ENCODE measurements around the gene PPY.
"Not testable (repeated sequence)": the region's sequence is repeated elsewhere in the genome, so short reads cannot be mapped to it uniquely, and the experiment has no call there.

Gene PPY

DNA sequence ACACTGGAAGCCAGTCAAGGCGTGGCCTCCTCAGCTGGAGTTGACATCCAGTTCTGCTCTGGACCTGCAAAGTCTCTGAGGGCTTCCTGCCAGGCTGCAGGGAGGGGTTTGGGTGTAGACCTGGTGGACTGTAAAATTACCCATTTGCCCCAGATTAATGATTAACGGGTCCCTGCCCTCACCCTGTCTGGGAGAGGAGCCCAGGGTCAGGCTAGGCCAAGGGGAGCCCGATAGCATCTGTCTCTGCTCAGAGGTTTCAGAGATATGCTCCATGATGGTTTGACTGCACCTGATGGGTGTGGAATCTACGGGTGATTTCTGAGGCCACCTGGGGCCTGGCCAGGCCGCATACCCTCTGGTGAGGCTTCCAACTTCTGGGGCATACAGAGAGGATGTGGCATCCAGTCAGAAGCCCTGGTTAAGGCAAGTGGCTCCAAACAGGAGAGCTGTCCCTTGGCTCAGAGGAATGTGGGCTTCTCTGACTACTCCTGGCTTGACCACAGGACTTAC, 11.2 kb downstream of the PPY start:
- no peak for DNase-seq (ENCODE audit: low spot score)

DNA sequence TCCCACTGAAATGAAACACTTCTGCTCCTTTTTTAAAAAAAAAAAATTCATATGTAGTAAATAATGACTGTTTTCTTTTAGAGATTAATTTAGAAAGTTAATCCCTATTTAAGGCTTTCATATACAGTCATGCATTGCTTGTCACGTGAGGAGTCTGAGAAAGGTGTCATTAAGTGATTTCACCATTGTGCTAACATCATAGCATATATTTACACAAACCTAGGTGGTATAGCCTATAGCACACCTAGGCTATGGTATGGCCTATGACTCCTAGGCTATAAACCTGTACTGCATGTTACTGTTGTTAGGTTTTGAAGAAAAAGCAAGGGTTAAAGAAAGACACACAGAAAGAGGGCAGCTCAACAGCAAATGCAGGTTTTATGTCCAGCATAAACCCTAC, 13.7 kb downstream of the PPY start:
- no peak for DNase-seq (ENCODE audit: low spot score)

DNA sequence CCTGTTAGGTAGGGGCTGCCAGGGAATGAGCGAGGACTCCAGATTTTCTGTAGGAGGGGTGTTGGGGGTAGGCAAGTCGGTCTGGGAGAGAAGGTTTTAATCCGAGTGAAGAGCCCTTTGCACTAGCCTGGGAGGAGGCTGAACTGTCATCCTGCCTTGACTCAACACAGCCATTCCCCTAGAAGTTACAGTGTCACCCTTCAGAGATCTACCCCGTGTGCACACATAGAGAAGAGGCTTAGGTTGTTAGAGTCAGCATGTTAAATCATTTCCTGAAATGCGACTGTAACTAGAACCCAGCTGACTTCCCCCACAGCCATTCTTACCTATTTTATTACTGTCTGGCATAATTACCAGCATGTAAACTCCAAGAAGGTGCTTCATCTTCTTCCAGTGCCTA, 14.3 kb downstream of the PPY start:
- DNase-seq (ENCODE audit: low spot score), result not testable (repeated sequence)

DNA sequence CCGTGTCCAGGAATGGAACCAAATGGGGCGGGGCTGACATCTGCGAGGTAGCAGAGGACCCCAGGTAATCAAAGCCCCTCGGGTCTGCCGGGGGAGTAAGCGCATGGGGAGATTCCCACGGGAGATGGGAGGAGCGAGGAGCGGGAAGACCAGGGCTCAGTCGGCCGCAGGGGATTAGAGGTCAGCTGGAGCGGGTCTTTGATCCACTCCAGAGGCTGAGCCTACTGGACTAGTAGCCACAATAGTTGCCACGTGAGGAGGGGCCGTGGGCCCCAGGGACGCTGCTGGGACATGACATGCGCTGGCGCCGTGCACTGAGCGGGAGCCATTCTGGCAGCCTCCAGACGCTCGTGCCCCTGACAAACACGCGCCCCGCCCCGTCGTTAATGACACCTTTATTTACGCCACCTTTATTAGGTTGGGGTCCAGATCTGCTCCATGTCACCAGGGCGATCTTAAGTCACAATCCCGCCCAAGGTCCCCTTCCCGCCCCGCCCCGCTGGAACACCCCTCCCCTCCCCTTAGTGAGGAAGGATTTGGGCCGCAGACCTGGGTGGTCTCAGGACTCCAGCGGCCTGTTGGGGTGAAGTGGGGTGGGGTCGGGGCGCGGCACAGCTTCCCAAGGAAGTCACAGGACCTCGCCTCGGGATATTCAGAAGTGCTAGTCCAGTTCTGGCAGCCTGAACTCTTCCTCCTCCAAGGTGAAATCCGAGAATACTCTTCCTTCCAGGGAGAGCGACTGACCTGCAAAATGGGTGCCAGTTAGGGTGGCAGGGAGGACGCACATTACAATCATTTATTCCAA, 15.0 kb downstream of the PPY start:
- DNase-seq (ENCODE audit: low spot score), result no peak

DNA sequence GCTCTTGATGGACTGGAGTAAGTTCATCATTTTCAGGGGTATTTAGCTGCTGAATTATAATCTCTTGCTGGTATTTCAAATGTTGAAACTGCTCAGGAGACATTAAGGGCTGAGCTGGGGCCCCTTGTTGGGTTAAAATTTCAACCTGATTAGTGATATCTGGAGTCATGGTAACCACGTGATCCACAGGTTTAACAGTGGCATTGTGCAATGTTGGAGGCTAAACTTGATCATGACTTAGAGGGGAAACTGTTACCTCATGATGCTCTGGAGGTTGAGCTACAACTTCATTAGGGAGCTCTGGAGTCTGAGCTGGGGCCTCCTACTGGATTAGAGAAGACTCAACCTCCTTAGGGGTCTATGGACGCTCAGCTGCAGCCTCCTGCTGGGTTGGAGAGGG, 17.7 kb downstream of the PPY start:
- DNase-seq (ENCODE audit: low spot score), result no peak

DNA sequence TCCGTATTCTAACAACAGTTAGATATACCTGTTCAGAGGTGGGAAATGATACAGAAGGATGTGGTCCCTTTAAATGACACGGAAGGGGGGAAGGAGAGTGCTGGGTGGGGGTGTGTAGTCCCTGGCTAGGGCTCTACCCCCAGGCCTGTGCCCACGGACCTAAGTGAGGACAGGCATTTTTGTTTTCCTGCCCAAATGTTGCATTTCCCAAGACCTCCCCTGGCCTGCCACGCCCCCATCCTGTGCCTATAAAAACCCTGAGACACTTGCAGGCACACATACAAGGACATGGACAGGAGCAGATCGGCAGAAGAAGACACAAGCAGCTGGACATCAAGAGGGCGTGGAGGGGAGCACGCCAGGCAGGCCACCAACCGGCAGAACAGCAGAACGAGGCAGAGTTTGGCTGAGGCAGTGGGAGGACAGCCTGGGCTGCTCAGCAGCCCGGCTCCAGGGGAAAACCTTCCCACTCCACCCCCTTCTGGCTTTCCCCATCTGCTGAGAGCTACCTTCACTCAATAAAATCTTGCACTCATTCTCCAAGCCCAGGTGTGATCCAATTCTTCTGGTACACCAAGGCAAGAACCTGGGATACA, 21.7 kb downstream of the PPY start:
- DNase-seq (ENCODE audit: low spot score), result no peak

DNA sequence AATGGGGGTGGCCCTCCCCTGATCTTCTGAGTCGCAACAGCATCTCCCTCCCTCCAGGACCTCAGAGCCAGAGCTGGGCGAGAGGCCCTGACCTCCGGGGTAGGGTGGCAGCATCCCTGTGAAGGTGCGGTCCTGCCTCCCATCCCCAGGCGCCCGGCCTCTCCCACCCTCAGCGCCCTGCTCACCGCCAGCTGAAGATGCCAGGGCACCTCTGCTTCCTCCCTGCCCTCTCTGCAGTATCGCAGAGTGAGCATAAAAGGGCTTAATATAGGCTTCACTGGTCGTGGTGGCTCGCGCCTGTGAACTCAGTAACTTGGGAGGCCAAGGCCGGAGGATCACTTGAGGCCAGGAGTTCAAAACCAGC, 24.3 kb downstream of the PPY start:
- no peak for DNase-seq (ENCODE audit: low spot score)

DNA sequence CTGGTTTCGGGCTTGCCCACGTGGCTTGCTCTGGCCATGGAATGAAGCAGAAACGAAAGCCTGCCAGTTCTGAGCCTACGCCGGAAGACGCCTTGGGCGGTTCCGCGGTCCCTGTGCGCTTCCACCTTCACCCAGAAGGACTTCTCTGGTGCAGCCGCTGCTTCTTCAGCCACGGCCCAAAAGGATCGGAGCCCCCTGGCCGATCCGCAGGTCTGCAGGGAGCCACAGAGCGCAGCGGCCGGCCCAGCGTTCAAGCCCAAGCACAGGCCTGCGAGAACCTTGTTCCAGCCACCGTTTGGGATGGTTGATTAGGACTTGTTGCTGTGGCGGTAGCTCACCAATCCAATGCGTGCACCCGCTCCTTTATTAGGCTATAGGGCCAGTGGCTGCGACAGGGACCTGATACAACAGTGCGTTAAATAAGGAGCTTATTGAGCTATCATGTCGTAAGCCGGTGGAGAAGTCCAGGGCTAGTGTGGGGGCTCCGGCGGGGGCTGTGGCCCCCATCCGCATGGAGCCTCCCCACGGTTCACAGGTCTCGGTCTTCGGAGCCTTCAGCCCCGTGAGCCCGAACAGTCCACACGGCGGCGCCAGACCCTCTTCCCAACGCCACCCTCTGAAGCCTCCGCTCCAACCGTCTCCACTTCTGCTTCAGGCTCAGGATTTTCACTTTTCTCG, 24.8 kb downstream of the PPY start:
- no peak for DNase-seq (ENCODE audit: low spot score)

DNA sequence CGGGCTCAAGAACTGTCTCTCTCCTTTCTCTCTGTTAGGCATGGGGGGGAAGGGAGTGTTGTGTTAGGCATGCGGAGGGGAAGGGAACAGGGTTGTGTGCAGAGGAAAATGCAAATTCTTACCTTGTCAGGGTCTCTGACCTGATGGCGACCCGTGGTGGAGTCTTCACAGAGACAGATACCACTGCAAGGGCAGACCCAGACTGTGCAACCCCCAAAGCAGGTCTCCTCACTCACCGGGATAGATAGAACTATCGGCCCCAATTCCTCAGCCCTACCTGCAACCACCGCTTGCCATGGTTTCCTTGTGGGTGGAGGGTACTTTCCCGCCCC, 25.3 kb downstream of the PPY start:
- DNase-seq (ENCODE audit: low spot score), result no peak

DNA sequence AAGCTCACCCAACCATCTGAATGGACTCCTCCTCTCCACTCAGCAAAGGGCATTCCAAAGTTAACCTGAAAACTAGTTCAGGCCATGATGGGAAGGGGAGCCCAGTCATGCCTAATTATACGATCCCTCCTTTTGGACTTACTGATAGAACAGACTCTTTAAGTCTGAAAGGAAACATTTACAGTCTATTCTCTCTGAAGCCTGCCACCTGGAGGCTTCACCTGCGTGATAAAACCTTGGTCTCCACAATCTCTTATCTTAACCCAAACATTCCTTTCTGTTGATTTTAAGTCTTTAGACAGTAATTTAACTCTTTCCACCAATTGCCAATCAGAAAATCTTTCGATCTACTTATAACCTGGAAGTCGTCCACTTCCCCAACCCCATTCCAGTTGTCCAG, 25.9 kb downstream of the PPY start:
- no peak for DNase-seq (ENCODE audit: low spot score)

DNA sequence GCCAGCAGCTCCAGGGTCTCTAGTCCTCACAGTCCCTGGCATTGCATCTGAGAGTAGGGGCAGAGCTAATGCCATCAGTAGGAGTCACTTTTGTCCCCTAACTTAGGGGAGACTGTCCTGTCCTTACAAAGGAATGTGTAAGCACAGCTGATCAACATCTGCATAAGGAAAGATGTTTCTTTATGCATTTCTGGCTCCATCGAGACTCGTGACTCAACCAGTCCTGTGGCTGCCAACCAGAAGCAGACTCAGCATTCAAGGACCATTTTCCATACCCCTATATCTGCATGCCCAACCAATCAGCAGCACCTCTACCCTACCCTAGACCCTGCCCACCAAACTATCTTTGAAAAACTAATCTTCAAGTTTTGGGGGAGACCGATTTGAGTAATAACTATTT, 26.7 kb downstream of the PPY start:
- no peak for DNase-seq (ENCODE audit: low spot score)

DNA sequence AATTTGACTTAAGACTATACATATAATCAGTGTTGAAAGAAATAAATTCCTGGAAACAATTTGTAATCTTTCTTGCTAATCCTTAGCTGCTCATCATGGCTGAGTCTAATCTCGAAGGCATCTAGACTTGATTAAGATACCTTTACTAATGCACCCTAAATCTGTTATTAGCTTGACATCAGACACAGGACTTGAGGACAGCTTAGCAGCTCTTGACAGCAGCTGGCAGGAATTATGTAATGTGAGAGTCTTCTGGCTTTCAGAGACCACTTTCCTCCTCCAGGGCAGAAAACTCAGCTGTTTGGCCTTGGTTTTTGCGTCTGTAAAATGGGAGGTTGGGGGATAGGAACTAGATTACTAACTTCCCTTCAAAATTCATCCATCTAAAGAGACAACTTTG, 27.8 kb downstream of the PPY start:
- DNase-seq (ENCODE audit: low spot score), result no peak

DNA sequence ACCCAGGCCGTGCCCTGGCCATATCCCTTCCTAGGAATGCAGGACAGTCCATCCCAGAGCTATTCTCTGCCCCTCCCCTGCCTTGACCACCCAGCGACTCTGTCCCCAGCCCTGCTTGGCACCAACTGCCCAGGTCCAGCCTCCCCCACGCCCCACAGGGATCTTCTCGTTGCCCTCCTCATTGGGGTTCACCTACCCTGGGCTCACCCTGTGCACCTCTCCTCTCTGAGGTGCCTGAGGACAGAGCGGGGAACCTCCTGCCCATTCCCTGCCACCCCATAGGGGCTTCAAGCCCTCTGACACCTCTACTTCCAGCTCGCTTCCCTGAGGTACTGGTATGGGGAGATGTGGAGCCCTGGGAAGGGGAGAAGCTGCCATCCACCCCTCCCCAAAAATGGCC, 28.7 kb downstream of the PPY start:
- DNase-seq (ENCODE audit: low spot score), result no peak

DNA sequence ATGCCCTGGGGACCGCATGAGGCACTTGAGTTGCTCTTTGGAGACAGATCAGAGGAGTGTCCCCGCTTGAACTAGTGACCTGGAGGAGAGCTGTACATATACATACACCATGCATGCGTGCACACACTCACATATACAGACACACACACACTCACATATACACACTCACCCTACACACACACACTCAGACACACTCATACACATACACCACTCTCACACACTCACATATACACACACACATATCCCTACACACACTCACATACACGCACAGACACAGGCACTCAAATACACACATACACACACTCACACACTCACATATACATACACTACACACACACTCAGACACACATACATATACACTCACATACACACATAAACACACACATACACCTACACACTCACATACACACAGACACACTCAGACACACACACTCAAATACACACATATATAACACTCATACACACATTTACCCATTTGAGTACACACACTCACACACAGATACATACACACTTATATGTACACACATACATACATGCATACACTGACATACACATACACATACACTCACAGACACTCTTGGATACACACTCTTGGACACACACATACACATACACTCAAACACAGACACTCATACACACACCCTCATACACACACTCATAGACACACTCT, 29.5 kb downstream of the PPY start:
- no peak for DNase-seq (ENCODE audit: low spot score)

DNA sequence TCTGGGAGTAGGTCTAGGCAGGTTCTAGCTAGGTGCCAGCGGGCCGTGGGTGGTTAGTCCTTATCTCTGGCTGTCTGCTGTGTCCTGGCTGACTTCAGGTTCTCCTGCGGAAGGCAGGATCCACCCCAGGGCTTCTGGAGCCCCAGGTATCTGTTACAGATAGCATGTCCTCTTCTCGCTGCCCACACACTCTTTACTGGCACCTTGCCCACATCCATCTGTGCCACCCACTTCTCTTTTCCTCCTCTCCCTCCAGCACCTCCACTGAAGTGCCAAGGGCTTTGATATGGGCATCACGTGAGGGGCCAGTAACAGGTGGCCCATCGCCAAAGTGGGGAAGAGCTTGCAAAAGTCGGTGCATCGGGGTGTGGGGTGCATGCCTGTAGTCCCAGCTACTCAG, 30.4 kb downstream of the PPY start:
- DNase-seq (ENCODE audit: low spot score), result no peak

DNA sequence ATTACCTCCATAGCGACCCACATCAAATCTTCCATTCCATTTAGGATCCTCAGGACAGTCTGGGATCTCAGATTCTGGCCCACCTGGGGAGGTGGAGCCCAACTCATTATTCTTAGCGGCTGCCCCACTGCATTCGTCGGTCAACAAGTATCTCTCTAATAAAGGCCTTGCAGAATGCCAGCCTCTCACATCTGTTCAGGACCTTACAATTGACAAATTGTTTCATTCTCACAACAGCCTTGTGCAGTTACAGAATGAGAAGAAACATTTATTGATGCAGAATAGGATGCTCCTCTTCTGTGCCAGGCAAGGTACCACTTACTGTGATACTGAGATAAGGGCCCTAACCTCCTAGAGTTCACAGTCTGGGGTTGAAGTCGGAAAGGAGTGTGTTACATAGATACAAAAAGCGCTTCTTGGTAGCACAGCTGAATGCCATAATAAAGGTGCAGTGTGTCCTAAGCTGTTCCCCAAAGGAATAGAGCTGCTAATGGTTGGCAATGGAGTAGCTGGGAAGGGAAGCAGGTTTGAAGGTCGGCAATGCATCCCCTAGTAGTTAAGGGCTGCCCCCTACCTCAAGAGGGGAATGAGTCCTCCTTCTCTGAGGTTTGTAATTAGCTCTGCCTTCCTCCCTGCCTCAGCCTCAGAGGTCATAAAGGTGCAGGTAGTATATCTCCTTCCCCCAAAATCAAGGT, 32.6 kb downstream of the PPY start:
- no peak for DNase-seq (ENCODE audit: low spot score)

DNA sequence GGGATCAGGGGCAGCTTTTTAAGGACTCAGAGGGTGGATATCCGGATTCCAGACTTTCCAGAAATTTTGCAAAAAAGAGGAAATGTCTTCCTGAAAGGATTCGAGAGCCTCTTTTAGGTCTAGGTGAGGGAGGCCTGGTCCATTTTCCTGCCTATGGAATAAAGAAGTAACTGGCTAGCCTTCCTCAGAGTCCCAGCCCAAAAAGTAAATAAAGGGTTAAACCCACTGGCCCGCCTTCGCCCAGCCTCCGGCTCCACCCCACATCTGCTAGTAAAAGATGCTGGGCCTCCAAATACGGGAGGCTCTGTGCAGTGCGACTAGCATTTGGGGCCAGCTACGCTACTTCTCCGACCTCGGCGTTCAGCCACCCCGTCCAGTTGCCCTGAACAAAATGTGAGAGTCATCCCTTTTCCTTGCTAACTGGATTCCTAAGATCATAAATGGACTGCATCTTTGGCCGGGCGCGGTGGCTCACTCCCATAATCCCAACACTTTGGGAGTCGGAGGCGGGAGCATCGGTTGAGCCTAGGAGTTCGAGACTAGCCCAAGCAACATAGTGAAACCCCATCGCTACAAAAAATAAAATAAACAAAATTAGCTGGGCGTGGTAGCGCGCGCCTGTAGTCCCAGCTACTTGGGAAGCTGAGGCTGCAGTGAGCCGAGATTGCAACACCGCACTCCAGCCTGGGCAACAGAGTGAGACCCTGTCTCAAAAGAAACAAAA, 34.1 kb downstream of the PPY start:
- peak; percentile 79 for DNase-seq (ENCODE audit: low spot score)

DNA sequence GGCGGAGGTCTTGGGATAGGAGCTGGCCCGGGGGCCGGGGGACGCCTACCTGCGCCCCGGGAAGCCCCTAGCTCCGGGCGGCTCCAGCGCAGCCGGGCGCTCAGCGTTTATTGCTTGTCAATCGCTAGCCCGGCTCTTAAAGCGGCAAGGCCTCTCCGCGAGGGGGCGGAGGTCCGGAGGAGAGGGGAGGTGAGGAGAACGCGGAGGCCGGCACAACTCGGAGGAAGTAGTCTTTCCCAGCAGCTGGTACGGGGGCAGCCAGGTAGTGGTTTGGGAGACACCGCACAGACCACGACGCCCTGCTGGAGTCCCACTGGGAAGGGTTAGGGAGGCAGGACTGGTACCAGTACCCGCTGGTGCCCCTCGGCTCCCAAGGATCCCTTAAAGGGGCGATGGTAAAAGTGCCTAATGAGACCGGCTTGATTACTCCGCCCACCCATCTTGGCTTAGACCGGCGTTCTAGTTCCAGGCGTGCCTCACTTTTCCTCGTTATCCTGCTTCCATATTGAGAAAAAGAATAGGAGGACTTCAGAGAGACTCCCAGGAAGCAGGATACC, 34.8 kb downstream of the PPY start, which contains the start of gene MPP2:
Gene MPP2, minus strand, starts transcription at position 112 of the 557 bp plus-strand sequence. CDS start 3,076 bp downstream, outside the sequence.
- peak; percentile 87 for DNase-seq (ENCODE audit: low spot score)

DNA sequence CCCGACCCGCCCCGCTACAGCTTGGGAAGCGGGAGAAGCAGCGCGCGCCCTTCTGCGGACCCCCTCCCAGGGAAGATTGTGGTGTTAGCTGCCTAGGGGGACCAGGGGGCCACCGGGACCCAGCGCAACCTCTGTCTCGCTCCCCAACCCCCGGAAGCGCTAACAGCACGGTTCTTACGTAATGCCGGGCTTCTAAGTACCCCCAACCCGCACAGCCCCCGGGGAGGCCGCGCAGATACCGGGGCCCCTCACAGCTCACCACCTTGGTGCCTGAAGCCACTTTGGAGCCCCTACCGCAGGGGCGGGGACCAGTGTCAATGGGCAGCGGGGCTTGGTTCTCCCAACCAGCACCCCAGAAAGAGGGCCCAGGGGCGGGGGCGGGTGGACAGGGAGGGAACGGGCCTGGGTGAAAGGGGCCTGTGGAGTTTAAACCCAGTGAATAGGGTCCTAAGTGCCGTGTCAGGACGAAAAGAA, 35.3 kb downstream of the PPY start:
- no peak for DNase-seq (ENCODE audit: low spot score)

DNA sequence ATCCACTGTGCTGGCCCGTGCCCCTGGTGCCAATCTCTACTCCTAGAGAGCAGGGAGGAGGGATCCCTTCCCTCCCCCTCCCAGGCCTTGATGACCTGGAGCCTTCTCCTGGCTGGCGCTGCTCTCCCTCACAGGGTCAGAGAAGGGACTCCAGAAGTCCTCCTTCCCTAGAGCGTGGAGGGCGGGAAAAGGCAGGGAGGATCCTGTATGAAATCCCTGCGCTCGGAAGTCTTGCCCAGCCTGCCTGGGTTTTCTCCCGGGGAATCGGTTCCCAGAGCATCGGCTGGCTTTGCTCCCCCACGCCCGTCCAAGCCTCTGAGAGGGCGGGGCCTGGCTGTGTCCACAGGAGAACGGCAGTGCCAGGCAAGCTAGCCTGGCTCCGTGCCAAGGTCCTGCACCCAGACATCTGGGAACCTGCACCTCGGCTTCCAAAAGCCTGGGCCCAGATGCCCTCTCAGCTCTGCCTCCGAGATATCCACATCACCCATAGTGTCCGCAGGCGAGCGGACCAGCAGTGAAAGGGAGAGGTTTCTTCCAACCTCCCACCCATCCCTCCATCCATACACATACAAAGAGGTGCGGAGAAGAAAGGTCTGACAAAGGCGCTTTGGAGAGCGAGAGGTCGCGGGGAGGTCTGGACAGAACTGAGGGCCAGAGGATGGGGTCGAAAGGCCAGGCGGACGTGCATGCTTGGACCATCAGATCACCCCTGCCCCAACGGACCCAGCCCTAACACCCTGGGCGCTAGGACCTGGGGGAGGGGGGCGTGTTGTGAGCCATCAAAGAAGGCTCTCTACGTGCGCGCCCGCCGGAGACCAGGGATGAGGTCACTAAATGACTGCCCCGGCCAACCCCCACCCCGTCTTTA, 36.1 kb downstream of the PPY start:
- peak; percentile 90 for DNase-seq (ENCODE audit: low spot score)

All from left forelimb (tissue), 1 donor.